NCI-H2029 (cell line): ENCODE measurements around the gene OR7C1.
"Not testable (repeated sequence)": the region's sequence is repeated elsewhere in the genome, so short reads cannot be mapped to it uniquely, and the experiment has no call there.

Experiments used
- DNase-seq: peaks from one replicate; lab custom pipeline; 2025; lab: John Stamatoyannopoulos, UW

The OR7C1 gene

DNA sequence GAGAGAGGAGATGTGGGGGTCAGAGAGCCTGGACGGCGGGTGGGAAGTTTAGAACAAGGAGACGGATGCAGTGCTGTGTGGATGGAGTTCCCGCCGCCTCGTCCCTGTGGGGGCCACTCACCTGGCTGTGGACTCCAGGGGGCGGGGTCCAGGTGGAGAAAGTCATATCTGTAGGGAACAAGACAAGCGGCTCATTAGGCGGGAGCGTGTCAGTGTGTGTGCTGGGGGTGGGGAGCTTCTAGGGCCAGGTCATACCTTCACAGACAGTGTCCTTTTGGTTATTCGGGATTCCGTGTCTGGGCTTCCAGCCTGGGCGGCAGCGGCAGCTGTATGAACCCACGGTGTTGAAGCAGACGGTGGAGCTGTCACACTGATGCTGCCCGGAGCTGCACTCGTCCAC is 69.6 kb downstream of the OR7C1 start:
- not testable (repeated sequence) for DNase-seq

DNA sequence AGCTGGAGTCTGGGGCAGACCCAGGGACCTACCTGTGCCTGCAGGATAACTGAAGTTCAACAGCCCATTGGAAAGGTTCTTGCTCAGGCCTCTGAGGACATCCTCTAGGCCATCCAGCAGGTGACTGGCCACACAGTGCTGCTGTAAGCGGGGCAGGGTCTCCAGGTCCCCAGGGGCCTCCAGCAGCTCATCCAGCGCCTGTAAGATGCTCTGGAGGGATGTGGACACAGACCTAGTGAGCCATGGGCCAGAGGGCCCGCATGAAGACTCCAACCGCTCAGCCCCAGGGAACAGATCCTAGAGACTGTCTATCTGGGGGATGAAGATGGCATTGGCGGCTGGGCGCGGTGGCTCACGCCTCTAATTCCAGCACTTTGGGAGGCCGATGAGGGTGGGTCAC is 70.6 kb downstream of the OR7C1 start:
- no peak for DNase-seq

DNA sequence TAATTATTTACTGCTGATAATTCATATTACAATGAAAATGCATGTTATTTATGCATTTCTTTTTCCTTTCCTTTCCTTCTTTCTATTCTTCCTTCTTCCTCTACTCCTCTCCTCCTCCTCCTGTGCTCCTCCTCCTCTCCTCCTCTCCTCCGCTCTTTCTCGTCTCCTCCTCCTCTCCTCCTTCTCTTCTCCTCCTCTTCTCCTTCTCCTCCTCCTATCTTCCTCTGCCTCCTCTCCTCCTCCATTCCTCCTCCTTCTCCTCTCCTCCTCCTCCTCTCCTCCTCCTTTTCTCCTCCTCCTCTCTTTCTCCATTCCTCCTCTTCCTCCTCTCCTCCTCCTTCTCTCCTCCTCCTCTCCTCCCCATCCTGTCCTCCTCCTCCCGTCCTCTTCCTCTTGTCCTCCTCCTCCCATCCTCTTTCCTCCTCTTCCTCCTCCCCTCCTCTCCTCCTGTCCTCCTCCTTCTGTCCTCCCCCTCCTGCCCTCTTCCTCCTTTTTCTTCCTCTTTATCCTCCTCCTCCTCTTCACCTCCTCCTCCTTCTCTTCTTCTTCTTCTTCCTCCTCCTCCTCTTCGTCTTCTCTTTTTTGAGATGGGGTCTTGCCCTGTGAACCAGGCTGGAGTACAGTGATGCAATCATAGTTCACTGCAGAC is 71.4 kb downstream of the OR7C1 start:
- no peak for DNase-seq

DNA sequence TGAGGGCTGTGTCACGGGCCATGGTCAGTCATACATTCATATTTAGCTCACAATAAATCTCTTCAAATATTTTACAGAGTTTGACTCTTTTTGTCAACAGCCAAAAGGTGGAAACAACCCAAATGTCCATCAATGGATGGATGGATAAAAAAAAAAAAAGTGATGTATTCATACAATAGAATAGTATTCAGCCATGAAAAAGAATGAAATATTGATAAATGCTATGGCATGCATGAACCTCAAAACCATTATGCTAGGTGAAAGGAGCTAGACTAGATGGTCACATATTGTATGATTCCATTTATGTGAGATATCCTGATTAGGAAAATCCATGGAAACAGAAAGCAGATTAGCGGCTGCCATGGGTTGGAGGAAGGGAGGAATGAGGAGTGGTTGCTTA is 72.9 kb downstream of the OR7C1 start:
- no peak for DNase-seq

DNA sequence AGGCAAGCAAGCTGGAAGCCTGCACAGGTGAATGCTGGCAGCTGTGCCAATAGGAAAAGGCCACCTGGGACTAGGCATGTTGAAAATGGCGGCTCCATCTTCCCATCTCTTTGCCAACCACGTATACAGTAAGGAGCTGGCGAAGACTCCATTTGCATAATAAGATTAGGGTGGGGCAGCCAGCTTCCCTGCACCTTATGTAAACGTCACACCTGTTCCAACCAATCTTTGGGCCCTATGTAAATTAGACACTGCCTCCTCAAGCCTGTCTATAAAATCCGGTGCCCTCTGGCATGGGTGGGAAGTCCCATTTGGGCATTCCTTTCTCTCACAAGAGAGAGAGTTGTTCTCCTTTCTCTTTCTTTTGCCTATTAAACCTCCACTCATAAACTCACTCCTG is 73.4 kb downstream of the OR7C1 start:
- DNase-seq = no peak

DNA sequence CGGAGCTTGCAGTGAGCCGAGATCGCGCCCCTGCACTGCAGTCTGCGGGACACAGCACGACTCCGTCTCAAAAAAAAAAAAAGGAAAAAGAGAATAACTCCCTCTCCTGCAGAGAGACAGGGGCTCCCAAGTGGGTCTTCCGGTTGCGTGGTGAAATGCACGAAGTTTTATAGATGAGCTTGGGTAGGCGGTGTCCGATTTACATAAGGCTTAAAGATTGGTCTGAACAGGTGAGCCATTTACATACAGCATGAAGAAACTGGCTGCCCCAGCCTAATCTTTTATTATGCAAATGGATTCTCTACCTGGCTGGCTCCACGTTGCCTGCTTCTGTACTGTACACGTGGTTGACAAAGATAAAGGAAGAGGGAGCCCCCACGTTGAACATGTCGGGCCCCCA is 76.2 kb downstream of the OR7C1 start:
- DNase-seq = peak; percentile 6

DNA sequence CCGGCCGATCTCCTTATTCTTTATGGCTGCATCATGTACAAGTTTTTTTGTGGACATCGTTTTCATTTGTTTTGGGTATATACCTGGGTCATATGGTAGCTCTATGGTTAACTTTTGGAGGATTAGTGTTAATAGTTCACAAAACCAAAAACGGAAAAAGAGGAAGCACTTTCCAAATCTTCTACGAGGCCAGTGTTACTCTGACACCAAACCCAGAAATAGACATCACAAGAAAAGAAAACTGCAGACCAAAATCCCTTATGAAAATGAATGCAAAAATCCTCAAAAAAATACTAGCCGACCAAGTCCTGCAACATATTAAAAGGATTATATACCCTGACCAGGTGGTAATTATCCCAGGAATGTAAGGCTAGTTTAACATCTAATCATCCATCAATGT is 86.4 kb downstream of the OR7C1 start:
- DNase-seq = no peak
